ENCODE measurements around the gene SAMD8.
A peak's percentile ranks its signal among the peaks of the same experiment; 100 is the strongest.
"Not testable (repeated sequence)": the region's sequence is repeated elsewhere in the genome, so short reads cannot be mapped to it uniquely, and the experiment has no call there.

The SAMD8 gene

DNA sequence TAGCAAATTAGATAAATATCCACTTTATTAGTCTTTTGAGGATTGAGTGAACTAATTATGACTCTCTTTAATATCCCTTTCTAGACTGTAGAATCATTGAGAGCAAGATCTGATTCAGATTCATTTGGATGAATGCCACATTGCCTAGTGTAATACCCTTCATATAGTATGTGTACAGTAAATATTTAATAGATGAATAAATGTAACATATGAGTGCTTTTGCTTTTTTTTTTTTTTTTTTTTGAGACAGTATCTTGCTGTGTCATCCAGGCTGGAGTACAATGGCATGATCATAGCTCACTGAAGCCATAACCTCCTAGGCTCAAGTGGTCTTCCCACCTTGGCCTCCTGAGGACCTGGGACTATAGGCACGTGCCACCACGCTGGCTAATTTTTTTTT is 14.8 kb downstream of the SAMD8 start:
- H3K27ac Mint-ChIP-seq = peak overlapping the region; percentile 2
- H3K27me3 Mint-ChIP-seq (ENCODE audit: low read depth) = no peaks in the 10 kb centered on the region
- H3K4me1 Mint-ChIP-seq (ENCODE audit: low read depth) = peaks cover 10% of the 10 kb centered on the region
- peaks cover 12% of the 10 kb centered on the region for H3K36me3 Mint-ChIP-seq (ENCODE audit: low read depth)
- H3K4me3 Mint-ChIP-seq = no peak overlapping the region
- H3K9me3 Mint-ChIP-seq = no peaks in the 10 kb centered on the region
- no peak for DNase-seq (ENCODE audit: low spot score)

DNA sequence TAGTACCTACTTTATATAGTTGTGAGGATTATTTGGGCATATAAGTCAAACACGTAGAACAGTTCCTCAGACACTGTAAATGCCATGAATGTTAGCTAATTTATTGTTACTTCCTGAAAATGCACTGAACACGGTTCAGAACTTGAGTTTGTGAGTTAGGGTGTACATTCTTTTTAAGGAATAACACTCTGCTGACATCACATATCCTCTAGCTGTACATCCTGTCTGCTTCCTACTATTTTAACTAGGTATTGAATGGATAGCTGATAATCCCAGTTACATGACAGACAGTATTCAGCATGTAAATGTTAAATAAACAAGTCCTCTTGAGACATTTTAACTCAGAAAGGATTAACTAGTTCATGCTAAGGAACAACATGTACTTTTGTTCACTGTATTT is 16.0 kb downstream of the SAMD8 start:
- no peaks in the 10 kb centered on the region for H3K9me3 Mint-ChIP-seq
- H3K36me3 Mint-ChIP-seq (ENCODE audit: low read depth) = peaks cover 14% of the 10 kb centered on the region
- no peak for DNase-seq (ENCODE audit: low spot score)
- H3K4me3 Mint-ChIP-seq = no peak overlapping the region
- H3K27me3 Mint-ChIP-seq (ENCODE audit: low read depth) = no peaks in the 10 kb centered on the region
- no peak overlapping the region for H3K27ac Mint-ChIP-seq
- H3K4me1 Mint-ChIP-seq (ENCODE audit: low read depth) = peaks cover 7% of the 10 kb centered on the region

GRCh38 chr10:75128985-75129384 is 17.5 kb downstream of the SAMD8 start:
- H3K4me3 Mint-ChIP-seq; H3K9me3 Mint-ChIP-seq; DNase-seq (ENCODE audit: low spot score); H3K27ac Mint-ChIP-seq; H3K4me1 Mint-ChIP-seq (ENCODE audit: low read depth); H3K27me3 Mint-ChIP-seq (ENCODE audit: low read depth): not testable (repeated sequence)
- H3K36me3 Mint-ChIP-seq (ENCODE audit: low read depth) = peaks cover 18% of the 10 kb centered on the region

- H3K27ac Mint-ChIP-seq = no peak overlapping the region
- peaks cover 16% of the 10 kb centered on the region for H3K36me3 Mint-ChIP-seq (ENCODE audit: low read depth)
- peaks cover 5% of the 10 kb centered on the region for H3K9me3 Mint-ChIP-seq
- no peak for DNase-seq (ENCODE audit: low spot score)
- peaks cover 7% of the 10 kb centered on the region for H3K4me1 Mint-ChIP-seq (ENCODE audit: low read depth)
- H3K4me3 Mint-ChIP-seq = no peak overlapping the region
- H3K27me3 Mint-ChIP-seq (ENCODE audit: low read depth) = no peaks in the 10 kb centered on the region
Measured at GRCh38 chr10:75129537-75129936, 18.1 kb downstream of the SAMD8 start.

DNA sequence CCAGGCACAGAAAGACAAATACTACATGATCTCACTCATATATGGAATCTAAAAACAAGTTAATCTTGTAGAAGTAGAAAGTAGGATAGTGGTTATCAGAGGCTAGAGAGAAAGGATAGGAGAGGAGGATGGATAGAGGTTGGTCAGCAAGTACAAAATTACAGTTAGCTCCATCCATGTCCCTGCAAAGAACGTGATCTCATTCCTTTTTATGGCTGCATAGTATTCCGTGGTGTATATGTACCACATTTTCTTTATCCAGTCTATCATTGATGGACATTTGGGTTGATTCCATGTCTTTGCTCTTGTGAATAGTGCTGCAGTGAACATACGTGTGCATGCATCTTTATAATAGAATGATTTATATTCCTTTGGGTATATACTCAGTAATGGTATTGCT is 22.2 kb downstream of the SAMD8 start:
- DNase-seq (ENCODE audit: low spot score); H3K4me3 Mint-ChIP-seq; H3K36me3 Mint-ChIP-seq (ENCODE audit: low read depth); H3K9me3 Mint-ChIP-seq; H3K27me3 Mint-ChIP-seq (ENCODE audit: low read depth); H3K27ac Mint-ChIP-seq: not testable (repeated sequence)
- H3K4me1 Mint-ChIP-seq (ENCODE audit: low read depth) = peaks cover 15% of the 10 kb centered on the region

GRCh38 chr10:75136346-75136745 is 24.9 kb downstream of the SAMD8 start:
- no peak overlapping the region for H3K27ac Mint-ChIP-seq
- peaks cover 9% of the 10 kb centered on the region for H3K36me3 Mint-ChIP-seq (ENCODE audit: low read depth)
- H3K27me3 Mint-ChIP-seq (ENCODE audit: low read depth) = no peaks in the 10 kb centered on the region
- DNase-seq (ENCODE audit: low spot score) = no peak
- H3K4me3 Mint-ChIP-seq = no peak overlapping the region
- H3K4me1 Mint-ChIP-seq (ENCODE audit: low read depth) = peaks cover 15% of the 10 kb centered on the region
- peaks cover 5% of the 10 kb centered on the region for H3K9me3 Mint-ChIP-seq

DNA sequence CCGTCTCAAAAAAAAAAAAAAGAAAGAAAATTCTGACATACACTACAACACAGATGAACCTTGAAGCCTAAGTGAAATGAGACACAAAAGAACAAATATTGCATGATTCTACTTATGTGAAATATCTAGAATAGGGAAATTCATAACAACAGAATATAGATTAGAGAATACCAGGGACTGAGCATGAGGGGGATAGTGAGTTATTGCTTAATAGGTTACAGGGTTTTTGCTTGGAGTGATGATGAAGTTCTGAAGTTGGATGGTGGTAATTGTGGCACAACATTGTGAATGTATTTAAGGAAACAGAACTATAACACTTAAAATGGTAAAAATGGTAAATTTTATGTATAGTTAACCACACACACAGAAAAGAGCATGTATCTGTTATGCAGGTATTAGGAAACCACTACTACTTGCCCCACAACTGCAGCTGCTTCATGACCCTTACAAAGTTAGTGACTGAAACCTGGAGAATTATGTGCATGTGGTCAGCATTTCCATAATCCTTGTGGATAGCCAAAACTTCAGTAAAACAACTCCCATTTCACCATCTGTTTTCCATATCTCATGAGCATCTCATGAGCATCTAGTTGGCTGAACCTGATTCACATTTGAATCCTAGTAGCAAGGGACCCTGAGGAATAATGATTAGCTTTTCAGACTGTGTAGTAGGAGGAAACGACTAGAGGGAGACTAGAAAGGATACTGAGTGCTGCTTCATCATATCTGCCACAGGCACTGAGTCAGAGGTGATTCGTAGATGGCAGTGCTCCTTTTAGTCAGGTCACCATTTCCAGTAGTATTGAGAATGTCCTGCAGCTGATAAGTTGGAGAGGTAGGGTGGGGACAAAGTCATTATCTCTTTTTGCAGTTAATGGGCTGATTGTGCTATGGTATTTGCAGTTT is 26.3 kb downstream of the SAMD8 start:
- H3K36me3 Mint-ChIP-seq (ENCODE audit: low read depth) = peaks cover 8% of the 10 kb centered on the region
- no peaks in the 10 kb centered on the region for H3K27me3 Mint-ChIP-seq (ENCODE audit: low read depth)
- H3K4me1 Mint-ChIP-seq (ENCODE audit: low read depth) = peaks cover 15% of the 10 kb centered on the region
- H3K27ac Mint-ChIP-seq = no peak overlapping the region
- H3K4me3 Mint-ChIP-seq = no peak overlapping the region
- DNase-seq (ENCODE audit: low spot score) = peak; percentile 50
- H3K9me3 Mint-ChIP-seq = peaks cover 5% of the 10 kb centered on the region

DNA sequence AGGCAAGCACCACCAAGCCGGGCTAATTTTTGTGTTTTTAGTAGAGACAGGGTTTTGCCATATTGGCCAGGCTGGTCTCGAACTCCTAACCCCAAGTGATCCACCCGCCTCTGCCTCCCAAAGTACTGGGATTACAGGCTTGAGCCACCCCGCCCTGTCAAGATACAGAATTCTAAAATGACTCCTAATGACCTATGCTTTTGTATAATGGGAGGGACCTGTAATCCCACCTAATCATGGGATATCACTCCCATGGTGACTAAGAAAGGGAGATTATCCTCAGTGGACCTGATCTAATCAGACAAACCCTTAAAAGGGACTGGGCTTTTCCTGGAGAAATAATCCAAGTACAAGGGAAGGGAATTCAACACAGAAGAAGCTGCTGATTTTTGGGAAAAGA is 28.8 kb downstream of the SAMD8 start:
- Mint-ChIP-seq H3K4me3 (no peak overlapping the region), H3K36me3 (ENCODE audit: low read depth) (no peaks in the 10 kb centered on the region), H3K27me3 (ENCODE audit: low read depth) (no peaks in the 10 kb centered on the region), H3K4me1 (ENCODE audit: low read depth) (peaks cover 29% of the 10 kb centered on the region), H3K27ac (no peak overlapping the region), H3K9me3 (no peaks in the 10 kb centered on the region)
- no peak for DNase-seq (ENCODE audit: low spot score)

- Mint-ChIP-seq H3K27ac (no peak overlapping the region), H3K36me3 (ENCODE audit: low read depth) (no peaks in the 10 kb centered on the region), H3K9me3 (no peaks in the 10 kb centered on the region), H3K27me3 (ENCODE audit: low read depth) (no peaks in the 10 kb centered on the region), H3K4me3 (no peak overlapping the region), H3K4me1 (ENCODE audit: low read depth) (peaks cover 21% of the 10 kb centered on the region)
- no peak for DNase-seq (ENCODE audit: low spot score)
Measured at GRCh38 chr10:75143353-75143752, 31.9 kb downstream of the SAMD8 start.

- DNase-seq (ENCODE audit: low spot score) = no peak
- no peak overlapping the region for H3K27ac Mint-ChIP-seq
- no peaks in the 10 kb centered on the region for H3K9me3 Mint-ChIP-seq
- H3K36me3 Mint-ChIP-seq (ENCODE audit: low read depth) = peaks cover 4% of the 10 kb centered on the region
- H3K4me1 Mint-ChIP-seq (ENCODE audit: low read depth) = peaks cover 21% of the 10 kb centered on the region
- H3K27me3 Mint-ChIP-seq (ENCODE audit: low read depth) = no peaks in the 10 kb centered on the region
- peak overlapping the region; percentile 24 for H3K4me3 Mint-ChIP-seq
Measured at GRCh38 chr10:75145590-75145989, 34.1 kb downstream of the SAMD8 start.

DNA sequence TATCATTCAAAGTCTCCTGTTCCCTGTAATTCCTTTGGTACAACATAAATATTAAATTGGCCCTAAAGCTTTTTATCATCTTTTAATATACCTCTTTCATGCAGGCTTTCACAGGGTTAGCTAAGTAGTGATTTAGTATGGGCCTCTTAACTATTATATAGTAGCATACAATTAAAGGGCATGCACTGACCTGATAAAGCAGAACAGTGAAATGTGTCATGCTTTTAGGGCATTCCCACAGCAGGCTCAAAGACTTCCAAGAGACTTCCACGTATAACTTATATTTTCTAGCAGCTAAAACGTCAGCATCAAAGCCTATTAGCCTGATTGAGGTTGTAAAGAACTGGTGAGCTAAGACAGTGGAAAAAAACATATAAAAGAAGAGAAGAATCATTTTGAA is 35.3 kb downstream of the SAMD8 start:
- Mint-ChIP-seq H3K36me3 (ENCODE audit: low read depth) (peaks cover 10% of the 10 kb centered on the region), H3K9me3 (no peaks in the 10 kb centered on the region), H3K4me3 (no peak overlapping the region), H3K27me3 (ENCODE audit: low read depth) (no peaks in the 10 kb centered on the region), H3K27ac (no peak overlapping the region), H3K4me1 (ENCODE audit: low read depth) (peaks cover 21% of the 10 kb centered on the region)
- DNase-seq (ENCODE audit: low spot score) = no peak

- Mint-ChIP-seq H3K4me1 (ENCODE audit: low read depth) (peaks cover 4% of the 10 kb centered on the region), H3K27me3 (ENCODE audit: low read depth) (no peaks in the 10 kb centered on the region), H3K9me3 (no peaks in the 10 kb centered on the region), H3K36me3 (ENCODE audit: low read depth) (peaks cover 16% of the 10 kb centered on the region), H3K27ac (no peak overlapping the region), H3K4me3 (no peak overlapping the region)
- no peak for DNase-seq (ENCODE audit: low spot score)
Measured at GRCh38 chr10:75150656-75151055, 39.2 kb downstream of the SAMD8 start.

GRCh38 chr10:75159519-75159918 is 48.1 kb downstream of the SAMD8 start:
- H3K27ac Mint-ChIP-seq = no peak overlapping the region
- no peaks in the 10 kb centered on the region for H3K9me3 Mint-ChIP-seq
- no peak overlapping the region for H3K4me3 Mint-ChIP-seq
- H3K36me3 Mint-ChIP-seq (ENCODE audit: low read depth) = peaks cover 14% of the 10 kb centered on the region
- no peaks in the 10 kb centered on the region for H3K27me3 Mint-ChIP-seq (ENCODE audit: low read depth)
- DNase-seq (ENCODE audit: low spot score) = no peak
- H3K4me1 Mint-ChIP-seq (ENCODE audit: low read depth) = peaks cover 15% of the 10 kb centered on the region

DNA sequence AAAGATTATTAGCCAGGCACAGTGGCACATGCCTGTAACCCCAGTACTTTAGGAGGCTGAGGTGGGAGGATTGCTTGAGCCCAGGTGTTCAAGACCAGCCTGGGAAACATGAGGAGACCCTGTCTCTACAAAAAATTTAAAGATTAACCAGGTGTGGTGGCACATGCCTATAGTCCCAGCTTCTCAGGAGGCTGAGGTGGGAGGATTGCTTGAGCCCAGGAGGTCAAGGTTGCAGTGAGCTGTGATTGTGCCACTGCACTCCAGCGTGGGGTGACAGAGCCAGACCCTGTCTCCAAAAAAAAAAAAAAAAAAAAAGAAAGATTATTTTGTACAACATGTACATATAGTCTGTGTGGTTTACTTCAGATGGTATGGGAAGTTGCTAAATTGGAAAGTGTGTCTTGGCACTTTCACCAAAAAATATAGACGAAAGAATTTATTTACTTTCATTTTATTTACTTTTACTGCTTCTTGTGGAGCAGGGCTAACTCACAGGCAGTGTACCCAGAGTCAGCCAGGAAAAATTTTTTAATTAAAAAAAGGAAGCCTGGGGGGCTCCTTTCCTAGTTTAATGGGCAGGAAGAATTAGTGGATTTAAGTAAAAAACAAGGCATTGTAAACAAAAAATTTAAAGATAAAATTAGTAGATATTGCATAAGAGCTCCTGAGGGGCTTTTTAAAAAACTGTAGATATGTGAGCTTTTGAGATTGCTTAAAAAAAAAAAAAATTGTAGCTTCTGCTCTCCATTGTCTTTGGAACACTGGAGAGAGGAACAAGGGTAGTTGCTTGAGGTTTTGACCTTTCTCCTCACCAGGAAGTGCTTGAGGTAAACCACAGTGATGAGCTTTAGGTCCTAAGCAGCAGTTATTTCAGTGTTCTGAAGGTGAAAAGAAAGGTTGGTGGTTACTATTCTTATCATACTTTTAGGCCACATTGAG is 54.5 kb downstream of the SAMD8 start:
- peak; percentile 37 for DNase-seq (ENCODE audit: low spot score)
- H3K4me3 Mint-ChIP-seq = peak overlapping the region; percentile 67
- peaks cover 19% of the 10 kb centered on the region for H3K36me3 Mint-ChIP-seq (ENCODE audit: low read depth)
- H3K27ac Mint-ChIP-seq = peak overlapping the region; percentile 91
- H3K9me3 Mint-ChIP-seq = no peaks in the 10 kb centered on the region
- peaks cover 33% of the 10 kb centered on the region for H3K4me1 Mint-ChIP-seq (ENCODE audit: low read depth)
- H3K27me3 Mint-ChIP-seq (ENCODE audit: low read depth) = no peaks in the 10 kb centered on the region
